T47D (cell line): ENCODE results near the gene ARAP3.

Source experiments
- DNase-seq, 2 experiments: peaks; one replicate each; pipeline versions ENCODE4 v3.0.0 to v3.0.0-alpha.2; 2011 to 2012; ENCODE audit warnings: low read depth in 1 of 2, low spot score in 1 of 2
- JUND ChIP-seq: IDR thresholded peaks from 2 replicates; pipeline ENCODE4 v1.6.1; 2012; ENCODE audit warnings: low read depth
- in situ Hi-C: cut with HindIII; loops from 2 replicates; pipeline ENCODE4 v1.10.0; 2016; ENCODE audit warnings: low sequenced_read_pairs, low pct_unique_long_range_greater_than_20kb

ARAP3 gene

DNA sequence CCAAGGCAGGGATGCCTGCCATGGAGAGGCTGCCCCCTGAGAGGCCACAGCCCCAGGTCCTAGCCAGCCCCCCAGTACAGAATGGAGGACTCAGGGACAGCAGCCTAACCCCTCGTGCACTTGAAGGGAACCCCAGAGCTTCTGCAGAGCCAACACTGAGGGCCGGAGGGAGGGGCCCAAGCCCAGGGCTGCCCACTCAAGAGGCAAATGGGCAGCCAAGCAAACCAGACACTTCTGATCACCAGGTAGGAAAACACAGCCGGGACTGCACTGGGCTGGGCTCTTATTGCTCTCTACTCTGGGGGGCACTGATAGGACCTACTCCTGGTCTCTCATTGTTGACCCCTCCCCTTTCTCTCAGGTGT lies 42.0 kb downstream of the ARAP3 start:
- no peak for TF ChIP-seq JUND
- in situ Hi-C loops = no loop called here
- no peak for DNase-seq

- in situ Hi-C loops = no loop called here
- no peak for TF ChIP-seq JUND
These were observed 42.5 kb downstream of the ARAP3 start for GRCh38 chr5:141639357-141640050.

DNA sequence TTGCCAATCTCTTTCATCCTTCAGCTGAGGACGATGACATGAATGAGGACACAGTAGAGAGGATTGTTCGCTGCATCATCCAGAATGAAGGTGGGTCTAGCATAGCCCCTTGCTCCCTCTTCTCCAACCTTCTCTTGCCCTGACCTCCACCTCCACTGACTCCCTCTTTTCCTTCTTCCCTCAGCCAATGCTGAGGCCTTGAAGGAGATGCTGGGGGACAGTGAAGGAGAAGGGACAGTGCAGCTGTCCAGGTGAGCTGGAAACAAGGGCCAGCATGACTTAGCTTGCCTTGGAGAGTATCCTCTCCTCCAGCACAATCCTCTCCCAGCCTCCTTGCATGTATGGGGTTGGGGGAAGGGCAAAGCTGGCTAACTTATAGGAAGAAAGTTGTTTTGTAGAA lies 43.3 kb downstream of the ARAP3 start:
- no peak for DNase-seq
- TF ChIP-seq JUND = no peak
- in situ Hi-C loops = no loop called here

More at GRCh38 chr5:141639357-141640050, 42.5 kb downstream of the ARAP3 start:
- DNase-seq = no peak

DNA sequence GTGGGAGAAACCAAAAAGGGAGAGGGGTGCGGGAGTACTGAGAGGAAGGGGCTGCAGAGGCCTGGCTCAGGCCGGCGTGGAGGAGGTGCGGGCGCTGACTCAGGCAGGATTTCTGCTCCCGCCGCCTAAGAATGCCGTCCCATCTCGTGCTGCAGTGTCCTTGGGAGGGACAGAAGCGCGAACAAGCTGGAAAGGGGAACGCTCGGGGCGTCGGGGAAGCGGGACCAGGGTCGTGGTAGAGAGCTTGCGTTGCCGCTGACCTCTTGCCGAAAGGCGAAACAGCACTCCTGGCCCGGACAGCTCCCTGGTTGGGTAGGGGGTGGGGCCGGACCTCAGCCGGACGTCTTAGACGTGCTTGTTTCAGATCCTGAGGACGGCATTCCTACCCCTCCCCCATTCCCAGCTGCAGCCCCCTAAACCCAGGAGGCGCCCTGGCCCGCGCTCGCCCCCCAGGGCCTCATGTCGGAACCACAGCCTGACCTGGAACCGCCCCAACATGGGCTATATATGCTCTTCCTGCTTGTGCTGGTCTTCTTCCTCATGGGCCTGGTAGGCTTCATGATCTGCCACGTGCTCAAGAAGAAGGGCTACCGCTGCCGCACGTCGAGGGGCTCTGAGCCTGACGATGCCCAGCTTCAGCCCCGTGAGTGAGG lies 44.1 kb downstream of the ARAP3 start:
- in situ Hi-C loops = no loop called here
- TF ChIP-seq JUND = no peak
- peak; percentile 73 to 75 for DNase-seq

- peak; percentile 57 to 73 for DNase-seq
- no peak for TF ChIP-seq JUND
- in situ Hi-C loops = no loop called here
These were observed 44.8 kb downstream of the ARAP3 start for GRCh38 chr5:141637123-141637766.

- no peak for TF ChIP-seq JUND
- peak; percentile 95 to 98 for DNase-seq
- in situ Hi-C loops = no loop called here
These were observed 45.5 kb downstream of the ARAP3 start, which contains the start of the genes HDAC3 and RELL2 for GRCh38 chr5:141636413-141637122. HDAC3 (minus strand) TSS chr5:141636849; CDS start chr5:141636790, 59 bp downstream. RELL2 (plus strand) TSS chr5:141636997; CDS start chr5:141638226, 1,229 bp downstream.

GRCh38 chr5:141636106-141636412 lies 46.0 kb downstream of the ARAP3 start:
- no peak for DNase-seq
- no peak for TF ChIP-seq JUND
- in situ Hi-C loops = no loop called here

- in situ Hi-C loops = no loop called here
- no peak for DNase-seq
- no peak for TF ChIP-seq JUND
These were observed 46.4 kb downstream of the ARAP3 start for GRCh38 chr5:141635646-141636045.

GRCh38 chr5:141634720-141635119 lies 47.3 kb downstream of the ARAP3 start:
- TF ChIP-seq JUND = no peak
- no peak for DNase-seq
- in situ Hi-C loops = no loop called here

- no peak for DNase-seq
These were observed 48.0 kb downstream of the ARAP3 start for GRCh38 chr5:141633871-141634561.

DNA sequence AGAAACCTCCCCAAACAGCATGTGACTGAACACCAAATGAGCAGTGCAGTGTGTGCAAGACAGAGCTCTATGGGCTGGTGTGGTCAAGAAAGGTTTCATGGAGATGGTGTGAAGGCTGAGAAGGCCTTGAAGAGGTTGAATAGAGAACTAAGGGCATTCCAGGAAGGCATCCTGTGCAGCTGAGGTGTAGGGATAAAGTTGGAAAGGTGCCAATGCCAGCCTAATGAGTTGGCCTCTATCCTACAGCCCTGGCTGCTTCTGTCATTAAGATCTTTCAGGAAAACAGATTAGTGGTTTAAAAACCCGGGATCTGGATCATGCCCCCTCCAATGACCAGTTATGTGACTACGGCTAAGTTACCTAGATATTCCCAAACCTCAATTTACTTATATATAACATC lies 49.4 kb downstream of the ARAP3 start:
- in situ Hi-C loops = no loop called here
- no peak for TF ChIP-seq JUND
- no peak for DNase-seq

More at GRCh38 chr5:141633871-141634561, 48.0 kb downstream of the ARAP3 start:
- no peak for TF ChIP-seq JUND
- in situ Hi-C loops = no loop called here

GRCh38 chr5:141630570-141631140 lies 51.4 kb downstream of the ARAP3 start:
- no peak for TF ChIP-seq JUND
- in situ Hi-C loops = no loop called here
- no peak for DNase-seq
